Activated CD8-positive, alpha-beta memory T cell treated with anti-CD3 and anti-CD28 coated beads, Interleukin-2, amount 50 U/mL, for 48 hours (primary cell): ENCODE data around the gene EML4.
"Not testable (repeated sequence)": the region's sequence is repeated elsewhere in the genome, so short reads cannot be mapped to it uniquely, and the experiment has no call there.

Source experiments
- DNase-seq: peaks from one replicate; pipeline ENCODE4 v3.0.0-alpha.2; 2020

The EML4 gene

DNA sequence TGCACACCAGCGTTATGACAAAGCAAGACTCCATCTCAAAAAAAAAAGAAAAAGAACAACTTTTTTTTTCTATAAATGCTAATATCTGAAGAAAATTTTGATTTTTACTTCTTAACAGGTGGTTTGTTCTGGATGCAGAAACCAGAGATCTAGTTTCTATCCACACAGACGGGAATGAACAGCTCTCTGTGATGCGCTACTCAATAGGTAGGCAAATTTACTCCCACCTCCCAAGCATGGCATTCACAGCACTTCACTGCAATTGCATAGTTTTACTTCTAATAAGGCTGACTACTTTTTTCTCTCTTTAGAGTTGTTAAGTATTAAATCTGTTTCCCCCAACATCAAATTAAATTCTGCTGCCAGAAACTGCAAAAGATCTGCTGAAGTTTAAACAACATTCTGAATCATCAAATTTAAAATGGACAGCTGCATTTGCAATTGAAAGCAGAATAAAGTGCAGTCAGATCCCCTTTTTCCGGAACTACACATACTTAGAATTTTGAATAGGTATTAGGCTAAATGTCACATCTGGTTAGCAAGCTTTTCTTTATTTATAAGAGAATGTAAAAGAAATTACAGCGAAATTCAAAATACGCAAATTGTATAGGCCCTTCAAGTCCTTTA, 146.8 kb downstream of the EML4 start:
- DNase-seq: no peak

DNA sequence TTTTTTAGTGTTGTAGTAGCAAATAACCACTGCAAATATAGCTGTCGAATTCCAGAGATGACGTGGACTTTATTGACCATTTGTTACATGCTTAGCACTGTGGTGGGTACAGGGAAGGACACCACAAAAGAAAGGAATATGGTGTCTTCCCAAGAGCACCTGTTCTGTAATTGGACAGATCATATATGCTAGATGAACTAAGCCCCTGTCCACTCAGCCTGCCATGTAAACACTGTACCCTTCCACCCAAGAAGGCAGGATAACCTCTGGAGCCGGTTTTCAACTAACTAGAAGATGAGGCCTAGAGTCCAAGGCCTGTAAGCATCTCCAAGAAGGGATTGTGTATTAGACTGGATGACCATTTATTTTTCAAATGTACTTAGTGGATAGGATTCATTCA, 147.8 kb downstream of the EML4 start:
- no peak for DNase-seq

DNA sequence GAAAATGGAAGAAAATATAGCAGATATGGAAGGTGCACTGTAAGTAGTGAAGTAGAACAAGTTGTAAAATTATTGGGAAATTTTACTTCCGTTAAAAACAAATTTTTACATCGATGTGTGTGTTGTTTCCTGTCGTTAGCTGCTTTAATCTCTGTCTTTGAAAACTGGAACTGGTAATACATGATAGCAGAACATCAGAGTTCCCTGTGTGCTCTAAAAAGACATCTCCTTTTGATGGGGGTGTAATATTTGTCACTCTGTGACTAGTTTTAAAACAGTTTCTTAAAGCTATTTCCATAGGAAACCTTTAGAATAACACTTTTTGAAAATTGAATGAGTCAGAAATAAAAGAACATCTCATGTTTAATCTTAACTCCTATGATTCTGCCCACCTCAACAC, 148.3 kb downstream of the EML4 start:
- no peak for DNase-seq

- no peak for DNase-seq
Observed at GRCh38 chr2:42317945-42318344, 148.8 kb downstream of the EML4 start.

DNA sequence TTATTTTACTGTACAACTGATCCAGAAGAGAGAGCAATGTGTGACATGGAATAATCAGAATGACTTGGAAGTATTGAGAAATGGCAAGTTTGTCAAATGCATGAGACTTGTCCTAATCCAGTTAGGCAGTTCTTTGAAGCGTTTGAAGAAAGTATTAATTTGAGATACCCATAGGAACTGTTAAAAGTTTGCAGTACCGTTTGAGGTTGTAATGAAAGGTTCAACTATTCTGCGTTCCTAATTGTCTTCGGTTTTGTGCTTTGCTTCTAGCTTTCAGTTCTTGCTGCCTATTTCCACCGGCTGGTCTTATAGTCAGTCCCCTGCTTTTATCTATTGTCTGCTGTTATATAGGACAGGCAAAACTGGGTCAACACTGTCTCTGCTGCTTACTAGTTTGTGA, 150.1 kb downstream of the EML4 start:
- no peak for DNase-seq

DNA sequence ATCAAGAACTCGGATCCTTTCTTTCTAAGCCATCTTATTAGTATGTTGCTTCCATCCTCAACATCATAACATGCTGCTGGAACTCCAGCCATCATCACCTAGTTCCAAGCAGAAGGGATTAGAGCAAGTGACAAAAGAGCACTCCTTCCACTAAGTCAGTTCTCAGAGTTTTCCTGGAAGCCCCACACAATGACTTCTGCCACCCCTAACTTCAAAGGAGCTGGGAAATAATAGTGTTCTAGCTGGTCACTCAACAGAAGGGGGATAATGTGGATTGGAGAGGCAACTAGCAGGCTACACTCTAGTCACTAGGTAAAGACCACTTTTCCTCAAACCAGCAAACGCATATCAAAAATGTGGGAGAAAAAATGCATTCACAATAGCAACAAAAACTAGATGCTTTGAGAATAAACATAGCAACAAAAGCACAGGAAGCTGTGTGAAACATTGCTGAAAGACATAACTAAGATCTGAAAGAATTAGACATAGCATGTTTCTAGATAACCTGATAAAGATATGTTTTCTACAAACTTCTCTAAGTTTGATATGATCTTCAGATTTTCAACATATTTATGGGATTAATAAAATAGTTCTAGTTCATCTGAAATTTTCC, 152.4 kb downstream of the EML4 start:
- DNase-seq: no peak

DNA sequence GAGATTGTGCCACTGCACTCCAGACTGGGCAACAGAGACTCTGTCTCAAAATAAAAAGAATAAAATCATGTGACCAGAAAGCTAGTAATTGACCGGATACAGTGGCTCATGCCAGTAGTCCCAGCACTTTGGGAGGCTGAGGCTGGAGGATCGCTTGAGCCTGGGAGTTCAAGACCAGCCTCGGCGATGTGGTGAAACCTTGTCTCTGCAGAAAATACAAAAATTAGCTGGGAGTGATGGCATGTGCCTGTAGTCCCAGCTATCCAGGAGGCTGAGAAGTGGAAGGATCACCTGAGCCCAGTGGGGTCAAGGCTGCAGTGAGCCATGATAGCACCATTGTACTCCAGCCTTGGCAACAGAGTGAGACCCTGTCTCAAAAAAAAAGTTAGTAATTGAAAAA, 155.1 kb downstream of the EML4 start:
- no peak for DNase-seq

DNA sequence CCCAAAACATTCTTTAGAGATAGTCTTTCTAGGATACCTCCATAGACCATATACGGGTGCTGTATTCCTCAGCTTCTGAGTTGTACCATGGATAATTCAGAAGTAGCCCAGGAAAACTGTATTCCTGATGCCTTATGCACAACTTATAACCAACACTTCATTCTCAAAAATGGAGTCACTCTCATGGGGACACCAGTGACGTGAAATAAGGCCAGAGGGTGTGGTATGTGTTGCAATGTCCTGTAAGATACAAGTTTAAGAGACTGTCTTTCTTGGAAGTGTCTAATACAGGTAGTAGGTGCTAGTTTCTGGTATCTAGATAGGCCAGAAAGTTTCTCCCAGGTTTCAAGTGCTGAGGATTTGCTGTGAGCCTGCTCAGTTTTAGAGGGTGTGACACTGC, 155.8 kb downstream of the EML4 start:
- DNase-seq: no peak

DNA sequence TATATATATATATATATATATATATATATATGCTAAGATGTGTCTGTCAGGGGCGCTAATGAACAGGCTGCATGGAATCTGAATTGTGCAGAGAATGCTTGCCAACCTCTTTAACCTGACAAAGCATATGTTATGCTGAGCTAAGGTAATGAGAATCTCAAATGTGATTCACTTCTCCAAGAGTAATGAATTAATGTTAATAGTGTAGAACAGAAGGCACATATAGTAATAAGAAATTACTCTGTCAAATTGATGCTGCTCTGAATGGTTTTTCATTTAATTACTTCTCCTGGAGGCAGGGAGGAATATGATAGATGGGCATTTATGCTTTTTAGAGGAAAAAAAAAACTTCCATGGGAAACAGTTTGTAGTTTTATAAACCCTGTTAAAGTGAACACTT, 156.5 kb downstream of the EML4 start:
- no peak for DNase-seq

- no peak for DNase-seq
Observed at GRCh38 chr2:42327125-42327524, 158.0 kb downstream of the EML4 start.

DNA sequence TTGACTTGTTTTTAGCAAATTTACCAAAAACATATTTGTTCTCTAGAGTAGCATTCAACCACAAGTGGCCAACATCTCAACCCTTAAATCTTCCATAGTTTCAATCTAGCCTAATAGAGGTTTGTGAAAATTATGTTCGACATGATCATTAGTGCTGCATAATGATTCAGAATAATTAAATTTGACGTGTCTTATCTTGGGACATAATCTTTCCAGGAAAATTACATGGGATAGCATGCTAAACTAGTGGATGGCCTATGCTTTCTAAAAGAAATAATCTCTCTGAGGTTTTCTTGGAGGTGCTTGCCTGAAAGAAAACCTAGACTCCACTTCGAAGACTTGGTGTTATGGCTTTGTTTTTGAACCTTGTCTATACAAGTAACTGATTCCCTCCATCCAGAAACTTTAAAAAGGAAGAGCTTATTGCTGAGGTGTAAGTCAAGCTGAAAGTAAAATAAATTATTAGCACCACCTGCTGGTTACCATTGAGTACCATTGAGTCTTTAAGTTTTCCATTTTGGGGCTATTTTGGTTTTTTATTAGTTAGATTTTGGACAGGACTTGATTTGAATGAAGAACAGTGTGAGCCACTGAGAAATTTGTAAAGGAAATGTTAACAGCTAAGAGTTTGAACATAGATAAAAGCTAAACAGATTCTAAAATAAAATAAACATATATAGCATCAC, 159.1 kb downstream of the EML4 start:
- DNase-seq: no peak

- no peak for DNase-seq
Observed at GRCh38 chr2:42328923-42329322, 159.8 kb downstream of the EML4 start.

DNA sequence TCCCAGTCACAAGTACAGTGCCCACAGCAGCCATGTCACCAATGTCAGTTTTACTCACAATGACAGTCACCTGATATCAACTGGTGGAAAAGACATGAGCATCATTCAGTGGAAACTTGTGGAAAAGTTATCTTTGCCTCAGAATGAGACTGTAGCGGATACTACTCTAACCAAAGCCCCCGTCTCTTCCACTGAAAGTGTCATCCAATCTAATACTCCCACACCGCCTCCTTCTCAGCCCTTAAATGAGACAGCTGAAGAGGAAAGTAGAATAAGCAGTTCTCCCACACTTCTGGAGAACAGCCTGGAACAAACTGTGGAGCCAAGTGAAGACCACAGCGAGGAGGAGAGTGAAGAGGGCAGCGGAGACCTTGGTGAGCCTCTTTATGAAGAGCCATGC, 160.6 kb downstream of the EML4 start:
- no peak for DNase-seq

GRCh38 chr2:42331569-42332284, 162.6 kb downstream of the EML4 start:
- no peak for DNase-seq

DNA sequence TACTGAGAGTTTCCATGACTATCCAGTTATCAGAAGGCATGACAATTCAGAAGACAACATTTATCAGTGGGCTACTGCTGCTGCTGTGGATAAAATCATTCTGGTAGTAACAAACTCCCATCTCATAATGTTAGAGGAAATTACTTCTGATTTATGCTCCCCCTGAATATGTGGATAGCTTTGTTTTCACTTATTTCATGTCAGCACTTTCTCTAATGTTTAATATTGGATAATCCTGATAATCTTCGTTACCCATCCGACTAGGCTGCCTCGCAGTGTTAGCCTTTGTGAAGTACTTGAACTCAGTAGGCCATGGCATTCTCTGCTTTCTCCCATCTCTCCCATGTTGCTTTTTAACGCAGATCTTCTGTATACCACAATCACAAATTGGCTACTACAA, 163.4 kb downstream of the EML4 start:
- no peak for DNase-seq

DNA sequence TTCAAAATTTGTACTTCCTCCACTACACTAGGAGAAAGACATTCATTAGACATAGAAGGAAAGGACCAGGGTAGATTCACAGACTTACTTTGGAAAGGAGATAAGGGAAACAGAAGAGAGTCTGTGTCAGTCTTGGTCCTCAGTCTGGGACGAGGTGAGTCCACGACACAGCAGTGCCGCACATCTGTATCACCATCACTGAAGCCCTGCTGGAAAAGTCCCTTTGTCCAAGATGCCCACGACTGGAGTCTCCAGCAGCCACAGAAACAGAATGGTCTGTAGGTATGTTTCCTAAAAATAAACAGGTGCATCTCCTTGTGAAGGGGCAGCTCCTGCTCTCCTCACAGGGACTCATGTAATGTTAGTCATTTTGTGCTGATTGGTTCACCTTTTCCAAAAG, 164.4 kb downstream of the EML4 start:
- DNase-seq: no peak

DNA sequence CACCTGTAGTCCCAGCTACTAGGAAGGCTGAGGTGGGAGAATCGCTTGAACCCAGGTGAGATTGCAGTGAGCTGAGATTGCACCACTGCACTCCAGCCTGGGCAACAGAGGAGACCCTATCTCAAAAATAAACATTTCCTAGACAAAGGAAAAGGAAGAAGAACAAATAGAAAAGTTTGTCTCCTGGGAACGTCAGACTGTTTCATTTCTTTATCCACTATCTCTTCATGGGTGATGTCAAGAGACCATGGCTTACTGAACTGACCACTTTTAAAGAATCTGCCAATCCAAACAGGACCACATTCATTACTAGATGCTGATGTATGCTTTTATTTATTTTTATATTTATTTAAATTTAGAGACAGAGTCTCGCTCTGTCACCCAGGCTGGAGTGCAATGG, 165.1 kb downstream of the EML4 start:
- no peak for DNase-seq

DNA sequence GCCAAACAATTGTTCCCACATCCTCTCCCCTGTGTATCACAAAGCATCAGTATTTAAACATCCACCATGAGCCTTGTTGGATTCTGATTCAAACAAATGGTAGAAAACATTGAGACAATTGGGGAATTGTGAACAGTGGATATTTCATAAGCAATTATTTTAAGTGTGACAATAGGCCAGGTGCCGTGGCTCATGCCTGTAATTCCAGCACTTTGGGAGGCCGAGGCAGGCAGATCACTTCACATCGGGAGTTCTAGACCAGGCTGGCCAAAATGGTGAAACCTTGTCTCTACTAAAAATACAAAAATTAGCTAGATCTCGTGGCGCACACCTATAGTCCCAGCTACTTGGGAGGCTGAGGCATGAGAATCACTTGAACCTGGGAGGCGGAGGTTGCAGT, 165.7 kb downstream of the EML4 start:
- DNase-seq: not testable (repeated sequence)

GRCh38 chr2:42335514-42336104, 166.5 kb downstream of the EML4 start:
- DNase-seq: no peak

DNA sequence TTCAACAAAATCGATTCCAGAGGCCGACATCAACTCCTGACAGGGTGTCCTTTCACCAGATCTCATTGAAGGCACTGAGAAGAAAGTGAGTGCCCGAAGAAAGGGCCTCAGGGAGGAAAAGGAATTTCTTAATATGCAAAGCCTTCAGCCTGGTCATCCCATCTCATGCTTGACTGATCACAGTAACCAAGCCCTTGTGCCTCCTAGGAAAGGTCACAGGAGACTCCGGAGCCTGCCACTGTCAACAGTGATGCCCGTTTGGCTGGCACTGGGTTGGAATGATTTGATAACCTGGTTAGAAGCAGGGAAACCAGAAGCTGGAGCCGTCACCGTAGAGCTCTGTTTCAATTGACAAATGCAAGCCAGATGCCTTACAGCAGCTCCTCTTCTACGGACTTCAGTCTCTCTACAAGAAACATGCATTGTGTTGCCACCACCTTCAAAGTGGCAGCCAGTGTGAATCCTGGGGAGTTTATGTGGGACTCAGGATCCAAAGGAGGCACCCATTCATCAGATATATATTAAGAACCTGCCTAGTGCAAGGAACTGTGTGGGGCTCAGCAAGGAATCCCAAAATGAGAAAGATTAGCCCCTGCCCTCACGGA, 167.3 kb downstream of the EML4 start:
- no peak for DNase-seq

DNA sequence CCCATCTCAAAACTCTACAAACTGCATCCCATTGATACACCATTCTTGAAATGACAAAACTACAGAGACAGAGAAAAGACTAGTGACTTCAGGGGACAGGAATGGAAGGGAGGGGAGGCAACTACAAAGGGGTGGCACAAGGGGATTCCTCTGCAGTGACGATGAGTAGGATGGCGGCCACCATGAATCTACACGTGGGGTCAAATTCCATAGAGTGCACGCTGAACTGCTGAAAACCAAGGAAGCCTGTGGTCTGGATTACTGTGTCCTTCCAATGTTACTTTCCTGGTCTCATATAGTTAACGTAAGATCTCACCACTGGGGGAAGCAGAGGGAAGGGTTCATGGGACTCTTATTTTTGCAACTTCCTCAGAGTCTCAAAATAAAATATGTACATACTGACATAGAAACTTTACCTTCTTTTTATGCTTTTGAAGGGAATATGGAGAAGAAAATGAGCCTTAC, 168.2 kb downstream of the EML4 start:
- no peak for DNase-seq

DNA sequence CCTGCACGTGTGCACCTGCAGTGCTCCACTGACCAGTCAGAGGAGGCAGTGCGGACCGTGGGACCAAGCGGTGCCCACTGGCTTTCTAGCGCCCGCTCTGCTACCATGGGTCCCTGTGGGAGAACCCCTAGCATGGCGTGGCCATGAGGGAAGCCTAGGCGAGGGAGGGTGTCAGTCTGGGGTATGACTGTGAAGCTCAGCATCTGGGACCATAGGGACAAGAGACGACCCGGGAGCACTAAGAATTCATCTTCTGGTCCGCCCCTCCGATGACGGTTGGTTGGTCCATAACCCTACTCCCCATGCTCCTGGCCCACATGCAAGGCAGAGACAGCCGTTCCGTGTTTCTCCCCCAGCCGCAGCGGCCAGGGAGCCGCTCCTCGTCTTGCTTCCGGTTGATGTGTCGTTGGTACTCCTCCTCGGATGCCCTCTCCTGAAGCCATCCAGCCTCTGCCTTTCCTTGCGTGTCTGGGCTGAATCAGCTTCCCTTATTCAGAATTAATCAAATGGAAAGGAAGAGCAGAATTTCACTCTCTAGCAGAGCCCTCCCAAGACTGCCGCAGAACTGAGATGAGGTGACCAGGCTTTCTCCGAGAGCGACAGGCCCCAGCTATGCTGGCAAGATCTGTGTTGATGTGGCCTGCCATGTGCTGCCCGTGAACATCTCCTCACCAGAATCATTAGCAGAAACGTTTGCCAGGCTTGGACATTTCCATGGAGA, 168.9 kb downstream of the EML4 start:
- no peak for DNase-seq
